GM12872 (cell line): Measurements from ENCODE around the gene C19orf12.

Experiments used
- TF ChIP-seq, protein P1 (sequence below): IDR thresholded peaks from 3 replicates; pipeline ENCODE4 v1.5.1; 2011; ENCODE audit warnings: low read depth, mild to moderate bottlenecking, low read length, moderate library complexity; ENCODE audit not compliant: insufficient read depth

C19orf12 gene

DNA sequence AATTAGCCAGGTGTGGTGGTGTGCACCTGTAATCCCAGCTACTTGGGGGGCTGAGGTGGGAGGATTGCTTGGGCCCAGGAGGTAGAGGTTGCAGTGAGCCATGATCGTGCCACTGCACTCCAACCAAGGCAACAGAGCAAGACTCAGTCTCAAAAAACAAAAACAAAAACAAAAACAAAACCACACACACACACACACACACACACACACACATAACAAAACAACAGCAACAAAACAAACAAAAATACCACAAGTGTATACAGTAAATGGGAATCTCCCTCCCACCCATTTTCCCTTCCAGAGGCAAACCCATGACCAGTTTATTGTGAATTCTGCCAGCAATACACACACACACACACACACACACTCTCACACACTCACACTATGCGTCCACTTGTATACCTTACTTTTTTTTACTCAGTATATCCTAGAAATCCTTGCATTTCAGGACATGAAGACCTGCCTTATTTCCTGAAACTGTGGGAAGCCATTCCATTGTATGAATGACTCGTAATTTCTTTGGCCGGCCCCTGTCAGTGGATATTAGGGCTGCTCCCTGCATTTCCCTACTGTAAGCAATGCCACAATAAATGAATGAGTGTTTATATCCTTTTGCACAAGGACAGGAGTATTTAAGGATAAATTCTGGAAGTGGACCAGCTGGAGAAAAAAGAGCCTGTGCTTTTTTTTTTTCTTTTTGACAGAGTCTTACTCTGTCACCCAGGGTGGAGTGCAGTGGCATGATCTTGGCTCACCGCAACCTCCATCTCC, 56.7 kb downstream of the C19orf12 start:
- TF ChIP-seq, protein P1, sequence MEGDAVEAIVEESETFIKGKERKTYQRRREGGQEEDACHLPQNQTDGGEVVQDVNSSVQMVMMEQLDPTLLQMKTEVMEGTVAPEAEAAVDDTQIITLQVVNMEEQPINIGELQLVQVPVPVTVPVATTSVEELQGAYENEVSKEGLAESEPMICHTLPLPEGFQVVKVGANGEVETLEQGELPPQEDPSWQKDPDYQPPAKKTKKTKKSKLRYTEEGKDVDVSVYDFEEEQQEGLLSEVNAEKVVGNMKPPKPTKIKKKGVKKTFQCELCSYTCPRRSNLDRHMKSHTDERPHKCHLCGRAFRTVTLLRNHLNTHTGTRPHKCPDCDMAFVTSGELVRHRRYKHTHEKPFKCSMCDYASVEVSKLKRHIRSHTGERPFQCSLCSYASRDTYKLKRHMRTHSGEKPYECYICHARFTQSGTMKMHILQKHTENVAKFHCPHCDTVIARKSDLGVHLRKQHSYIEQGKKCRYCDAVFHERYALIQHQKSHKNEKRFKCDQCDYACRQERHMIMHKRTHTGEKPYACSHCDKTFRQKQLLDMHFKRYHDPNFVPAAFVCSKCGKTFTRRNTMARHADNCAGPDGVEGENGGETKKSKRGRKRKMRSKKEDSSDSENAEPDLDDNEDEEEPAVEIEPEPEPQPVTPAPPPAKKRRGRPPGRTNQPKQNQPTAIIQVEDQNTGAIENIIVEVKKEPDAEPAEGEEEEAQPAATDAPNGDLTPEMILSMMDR, result no peak

DNA sequence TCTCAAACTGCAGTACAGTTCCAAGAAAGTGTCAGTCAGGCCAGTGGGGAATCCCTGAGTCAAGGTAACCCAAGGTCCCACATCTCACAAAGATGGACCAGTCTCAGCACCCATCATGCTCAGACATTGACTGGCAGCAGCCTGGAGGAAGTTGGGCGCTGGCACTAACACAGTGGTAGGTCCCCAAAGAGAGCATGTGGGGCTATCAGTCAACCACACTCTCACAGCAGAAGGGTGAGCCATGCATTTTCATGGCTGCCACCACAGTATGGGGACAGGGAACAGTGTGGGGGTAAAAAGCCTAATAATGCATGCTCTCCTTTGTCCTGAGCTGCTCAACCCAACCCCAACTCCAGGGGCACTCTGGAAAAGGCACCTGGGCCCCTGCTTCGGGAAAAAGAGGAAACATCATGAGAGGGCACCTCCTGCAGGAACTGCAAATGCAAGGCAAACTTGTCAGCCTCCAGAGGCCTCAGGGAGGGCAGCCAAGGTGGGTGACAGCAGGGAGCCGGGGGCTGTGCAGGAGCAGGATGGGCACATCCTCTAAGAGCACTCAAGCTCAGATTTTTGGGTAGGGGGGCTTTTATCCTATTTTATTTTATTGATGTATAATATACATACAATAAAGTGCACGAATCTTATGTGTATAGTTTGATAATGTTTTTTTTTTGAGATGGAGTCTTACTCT, 59.3 kb downstream of the C19orf12 start:
- TF ChIP-seq, protein P1, result no peak

DNA sequence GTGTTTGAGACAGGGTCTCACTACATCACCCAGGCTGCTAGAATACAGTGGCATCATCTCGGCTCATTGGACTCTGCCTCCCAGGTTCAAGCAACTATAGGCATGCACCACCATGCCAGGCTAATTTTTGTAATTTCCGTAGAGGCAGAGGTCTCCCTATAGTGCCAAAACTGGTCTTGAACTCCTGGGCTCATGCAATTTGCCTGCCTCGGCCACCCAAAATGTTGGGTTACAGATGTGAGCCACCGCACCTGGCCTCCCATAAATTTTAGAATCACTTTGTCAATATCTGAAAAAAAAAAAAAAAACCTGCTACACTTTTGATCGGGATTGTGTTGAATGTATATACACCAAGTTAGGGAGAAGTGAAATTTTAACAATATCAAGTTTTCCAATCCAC, 61.7 kb downstream of the C19orf12 start:
- TF ChIP-seq, protein P1, result no peak

DNA sequence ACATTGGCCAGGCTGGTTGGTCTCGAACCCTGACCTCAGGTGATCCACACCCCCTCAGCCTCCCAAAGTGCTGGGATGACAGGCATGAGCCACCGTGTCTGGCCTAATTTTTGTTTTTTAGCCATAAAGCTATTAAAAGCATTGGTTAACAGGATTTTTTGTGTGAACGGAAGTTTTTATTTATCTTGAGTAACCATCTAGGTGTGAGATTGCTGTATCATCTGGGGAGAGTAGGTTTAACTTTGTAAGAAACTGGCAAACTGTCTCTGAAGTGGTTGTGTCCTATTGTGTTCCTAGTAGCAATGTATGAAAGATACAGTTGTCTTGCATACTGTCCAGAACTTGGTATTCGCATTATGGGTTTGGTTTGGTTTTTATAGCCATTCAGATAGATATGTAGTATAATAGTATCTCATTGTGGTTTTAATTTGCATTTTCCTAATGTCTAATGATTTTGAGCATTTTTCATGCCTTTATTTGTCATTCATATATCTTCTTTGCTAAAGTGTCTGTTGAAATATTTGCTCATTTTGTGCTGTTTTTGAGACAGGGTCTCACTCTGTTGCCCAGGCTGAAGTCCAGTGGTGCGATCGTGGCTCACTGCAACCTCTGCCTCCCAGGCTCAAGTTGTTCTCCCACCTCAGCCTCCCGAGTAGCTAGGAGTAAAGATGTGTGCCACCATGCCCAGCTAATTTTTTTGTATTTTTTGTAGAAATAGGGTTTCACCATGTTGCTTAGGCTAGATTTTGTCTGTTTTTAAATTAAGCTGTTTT, 63.3 kb downstream of the C19orf12 start:
- TF ChIP-seq, protein P1, result no peak

DNA sequence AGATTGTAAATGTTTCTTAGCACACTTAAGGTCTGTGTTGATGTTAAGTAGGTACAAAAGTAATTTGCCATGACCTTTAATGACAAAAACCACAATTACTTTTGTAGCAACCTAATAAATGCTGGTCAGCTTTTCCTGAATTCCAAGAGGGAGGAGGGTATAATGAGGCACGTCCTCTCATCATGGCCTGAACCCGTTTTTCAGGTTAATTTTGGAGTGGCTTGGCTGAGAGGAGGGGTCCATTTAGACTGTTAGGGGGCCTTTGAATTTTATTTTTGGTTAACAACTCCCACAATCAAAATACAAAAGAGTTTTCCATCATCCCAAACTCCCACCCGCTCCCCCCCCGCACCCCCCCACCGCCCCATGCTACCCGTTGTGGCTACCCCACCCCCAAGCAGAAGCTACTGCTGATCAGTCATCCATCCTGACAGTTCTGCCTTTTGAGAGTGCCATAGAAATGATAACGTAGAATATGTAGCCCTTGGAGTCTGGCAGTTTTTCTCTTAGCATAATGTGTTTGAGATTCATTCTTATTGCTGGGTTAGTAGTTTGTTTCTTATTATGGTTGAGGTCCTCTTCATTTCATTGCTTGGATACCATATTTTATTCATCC, 64.2 kb downstream of the C19orf12 start:
- TF ChIP-seq, protein P1, result no peak
